PFSK-1 (cell line): ENCODE data around the gene DPP4.

Experiments
- POLR2AphosphoS5 ChIP-seq: IDR thresholded peaks from 2 replicates; pipeline ENCODE4 v1.6.1; 2012; ENCODE audit warnings: low read depth, mild to moderate bottlenecking, control low read depth, low read length, moderate library complexity
- REST ChIP-seq, 2 experiments: IDR thresholded peaks; 2 replicates each; pipeline versions ENCODE4 v1.6.1 to v1.8.0; 2011 to 2012; ENCODE audit warnings: low read depth in 2 of 2, low read length in 2 of 2, control low read depth in 1 of 2, inconsistent platforms in 1 of 2, mild to moderate bottlenecking in 1 of 2, moderate library complexity in 1 of 2; ENCODE audit not compliant: insufficient read depth in 1 of 2
- SIN3A ChIP-seq: IDR thresholded peaks from 2 replicates; pipeline ENCODE4 v1.6.1; 2012; ENCODE audit warnings: mild to moderate bottlenecking, low read length, moderate library complexity, borderline replicate concordance; ENCODE audit not compliant: insufficient read depth
- TAF1 ChIP-seq: IDR thresholded peaks from 2 replicates; pipeline ENCODE4 v1.6.1; 2012; ENCODE audit warnings: low read length, control low read depth, borderline replicate concordance; ENCODE audit not compliant: insufficient read depth

- no peak for TF ChIP-seq POLR2AphosphoS5
- no peak for TF ChIP-seq SIN3A
- no peak for TF ChIP-seq REST (IDR thresholded peaks at IDR 0.05; ENCODE audit: insufficient read depth in 1 of 2, low read depth in 2 of 2, low read length in 2 of 2)
- no peak for TF ChIP-seq TAF1
Measured at GRCh38 chr2:162079514-162079913, 5.5 kb upstream of the DPP4 start.
